Hepatocyte (in vitro differentiated cells): ENCODE results near the gene INPP4B.

Experiments used
- CTCF ChIP-seq: fragments of 200-600 bp; sonication (generic); IDR thresholded peaks from 2 replicates; pipeline ENCODE4 v1.5.1; 2016; ENCODE audit warnings: antibody characterized with exemption, mild to moderate bottlenecking; ENCODE audit not compliant: poor library complexity
- EZH2 ChIP-seq: fragments of 200-600 bp; sonication (generic); IDR thresholded peaks from 2 replicates; pipeline ENCODE4 v1.6.1; 2016; ENCODE audit warnings: antibody characterized with exemption, mild to moderate bottlenecking, borderline replicate concordance

GRCh38 chr4:142334931-142335330, 511.2 kb downstream of the INPP4B start:
- TF ChIP-seq CTCF (no peak), EZH2 (no peak)
